ENCODE results near the gene DNAJB1.

DNAJB1 gene

GRCh38 chr19:14473073-14473977 lies 44.9 kb downstream of the DNAJB1 start:
- no peak for DNase-seq (ENCODE audit: low spot score)

DNA sequence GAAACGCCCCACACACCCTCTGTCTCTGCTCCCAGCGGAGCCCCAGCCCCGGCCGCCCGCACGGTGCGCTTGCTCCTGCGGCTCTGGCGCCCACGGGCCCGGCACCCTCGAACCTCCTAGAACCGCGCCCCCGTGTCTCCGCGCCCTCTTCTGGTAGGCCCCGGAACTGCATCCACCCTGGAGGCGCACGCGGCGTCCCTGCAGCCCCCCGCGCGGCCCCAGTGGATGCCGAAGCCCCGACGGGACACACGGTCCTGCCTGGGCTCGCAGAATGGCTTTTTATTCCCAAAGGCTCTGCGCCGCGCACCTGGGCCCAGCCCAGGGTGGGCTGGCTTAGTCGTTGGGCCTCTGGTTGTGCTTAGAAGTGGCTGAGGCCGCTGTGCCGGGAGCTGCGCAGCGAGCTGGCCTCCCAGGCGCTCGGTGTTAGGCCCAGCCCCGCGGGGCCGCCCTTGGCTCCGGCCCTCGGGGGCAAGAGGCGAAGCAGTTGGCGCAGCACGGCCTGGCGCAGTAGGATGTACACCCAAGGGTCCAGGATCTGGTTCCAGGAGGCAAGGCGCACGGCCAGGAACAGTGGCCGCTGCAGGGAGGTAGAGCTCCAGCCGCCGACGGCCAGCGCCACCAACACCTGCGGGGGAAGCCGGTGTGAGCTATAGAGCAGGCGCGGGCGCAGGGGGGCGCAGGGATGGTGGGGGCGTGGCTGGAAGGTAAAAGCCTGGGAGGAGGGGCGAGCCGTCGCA lies 45.8 kb downstream of the DNAJB1 start:
- no peak for DNase-seq (ENCODE audit: low spot score)

- DNase-seq (ENCODE audit: low spot score): no peak
These were observed 46.6 kb downstream of the DNAJB1 start for GRCh38 chr19:14471436-14472187.

DNA sequence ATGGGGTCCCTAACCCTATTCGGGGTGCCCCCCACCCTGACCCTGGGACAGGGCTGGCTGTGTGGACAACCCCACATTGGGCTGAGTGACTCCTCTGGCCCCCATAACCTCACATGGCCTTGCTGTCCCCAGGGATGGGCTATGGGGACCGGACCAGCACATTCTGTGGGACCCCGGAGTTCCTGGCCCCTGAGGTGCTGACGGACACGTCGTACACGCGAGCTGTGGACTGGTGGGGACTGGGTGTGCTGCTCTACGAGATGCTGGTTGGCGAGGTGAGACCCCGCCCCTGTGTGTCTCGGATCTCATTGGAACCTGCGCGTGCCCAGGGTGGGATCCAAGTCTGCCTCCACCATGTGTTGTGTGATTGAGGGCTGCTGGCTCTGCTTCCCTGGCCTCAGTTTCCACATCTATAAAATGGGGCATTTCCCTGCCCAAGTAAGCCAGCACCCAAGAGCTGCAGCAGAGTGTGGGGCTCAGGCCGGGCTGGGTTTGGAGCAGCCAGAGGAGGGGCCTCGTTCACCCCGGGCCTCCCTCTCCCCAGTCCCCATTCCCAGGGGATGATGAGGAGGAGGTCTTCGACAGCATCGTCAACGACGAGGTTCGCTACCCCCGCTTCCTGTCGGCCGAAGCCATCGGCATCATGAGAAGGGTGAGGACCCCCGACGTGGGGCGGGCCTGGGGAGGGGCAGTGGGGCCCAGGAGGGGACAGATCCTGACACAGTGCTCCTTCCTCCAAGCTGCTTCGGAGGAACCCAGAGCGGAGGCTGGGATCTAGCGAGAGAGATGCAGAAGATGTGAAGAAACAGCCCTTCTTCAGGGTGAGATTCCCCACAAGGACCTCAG lies 47.9 kb downstream of the DNAJB1 start:
- no peak for DNase-seq (ENCODE audit: low spot score)

- DNase-seq (ENCODE audit: low spot score): no peak
These were observed 50.4 kb downstream of the DNAJB1 start for GRCh38 chr19:14467816-14468215.

DNA sequence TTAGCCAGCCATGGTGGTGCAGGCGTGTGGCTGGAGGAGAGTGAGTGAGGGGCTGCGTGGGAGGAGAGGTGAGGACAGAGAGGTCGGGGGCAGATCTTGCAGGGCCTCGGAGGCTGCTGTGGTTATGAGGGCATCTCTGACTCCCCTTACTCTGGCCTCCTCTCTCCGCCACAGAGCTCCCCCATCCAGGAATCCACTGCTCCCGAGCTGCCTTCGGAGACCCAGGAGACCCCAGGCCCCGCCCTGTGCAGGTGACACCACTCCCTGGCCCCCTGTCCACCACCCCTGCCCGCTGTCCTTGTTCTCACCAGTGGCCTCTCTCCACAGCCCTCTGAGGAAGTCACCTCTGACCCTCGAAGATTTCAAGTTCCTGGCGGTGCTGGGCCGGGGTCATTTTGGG lies 50.8 kb downstream of the DNAJB1 start:
- DNase-seq (ENCODE audit: low spot score): no peak
